CD4-positive, alpha-beta T cell (primary cell): Measurements from ENCODE around the gene XPR1. TPM values are rescaled to one million over a fixed set of nuclear protein-coding genes. Genes with fewer than 3 reads are reported as not detected.

ENCODE experiments used
- ATAC-seq: fragments of 200-7000 bp; cut with Tn5 transposase; one replicate; pipeline ENCODE4 v1.10.0; 2022; ENCODE audit warnings: mild to moderate bottlenecking; ENCODE audit not compliant: poor library complexity
- CTCF ChIA-PET: fragments of 350-600 bp; sonication (Branson Sonifier 250); formaldehyde crosslinking; loops from one replicate; lab custom pipeline; 2021; ENCODE audit warnings: antibody characterized with exemption, inconsistent platforms; lab: Charles Lee
- POLR2A ChIA-PET: fragments of 350-600 bp; sonication (Branson Sonifier 250); formaldehyde crosslinking; loops from one replicate; lab custom pipeline; 2021; ENCODE audit warnings: antibody characterized with exemption, inconsistent platforms; lab: Charles Lee
- DNase-seq, 14 experiments: peaks; one replicate each; pipeline ENCODE4 v3.0.0-alpha.2; 2013 to 2020; ENCODE audit warnings: mixed read lengths in 2 of 14
- H3K27ac ChIP-seq, 2 donors: one replicate each; pipeline versions ENCODE4 v1.5.1 to v1.7.0; 2013; ENCODE audit warnings: low read length in 2 of 2, low read depth in 1 of 2, mild to moderate bottlenecking in 1 of 2
- H3K27me3 ChIP-seq, 2 experiments: 1 replicate in 1 of 2; 2 replicates in 1 of 2; pipeline versions ENCODE4 v1.6.1 to v1.7.0; 2013; ENCODE audit warnings: low read length in 2 of 2, control low read depth in 1 of 2, mild to moderate bottlenecking in 1 of 2, moderate library complexity in 1 of 2; ENCODE audit not compliant: insufficient read depth in 2 of 2, control insufficient read depth in 1 of 2
- H3K36me3 ChIP-seq: one replicate; pipeline ENCODE4 v1.6.1; 2013; ENCODE audit warnings: low read length, control low read depth; ENCODE audit not compliant: insufficient read depth
- H3K4me1 ChIP-seq: one replicate; pipeline ENCODE4 v1.6.1; 2013; ENCODE audit warnings: low read length, control low read depth; ENCODE audit not compliant: insufficient read depth
- H3K4me3 ChIP-seq: one replicate; pipeline ENCODE4 v1.5.1; 2013; ENCODE audit warnings: mild to moderate bottlenecking, low read length, moderate library complexity
- H3K9me3 ChIP-seq, 2 experiments: 1 replicate in 1 of 2; 2 replicates in 1 of 2; pipeline versions ENCODE4 v1.6.1 to v1.7.0; 2013; ENCODE audit warnings: low read length in 2 of 2, mild to moderate bottlenecking in 2 of 2, control low read depth in 1 of 2, moderate library complexity in 1 of 2; ENCODE audit not compliant: control insufficient read depth in 1 of 2, insufficient read depth in 1 of 2
- H3K27ac Mint-ChIP-seq: one replicate; pipeline ENCODE4 v1.8.0; 2020; ENCODE audit warnings: mixed read lengths
- H3K27me3 Mint-ChIP-seq: one replicate; pipeline ENCODE4 v1.8.0; 2021; ENCODE audit warnings: mixed read lengths
- H3K36me3 Mint-ChIP-seq: one replicate; pipeline ENCODE4 v1.8.0; 2021; ENCODE audit warnings: low read depth, mixed read lengths
- H3K4me1 Mint-ChIP-seq: one replicate; pipeline ENCODE4 v1.8.0; 2021; ENCODE audit warnings: low read depth, mixed read lengths
- H3K4me3 Mint-ChIP-seq: one replicate; pipeline ENCODE4 v1.8.0; 2020; ENCODE audit warnings: mild to moderate bottlenecking, mixed read lengths
- H3K9me3 Mint-ChIP-seq: one replicate; pipeline ENCODE4 v1.8.0; 2020; ENCODE audit warnings: mixed read lengths
- intact Hi-C, 2 experiments: fragments of 100-400 bp; cut with DNase I in 1 of 2; cut with micrococcal nuclease in 1 of 2; formaldehyde crosslinking; loops; one replicate each; pipeline versions ENCODE4 v1.15.1 to v1.9.0; 2023 to 2025; cut with DNase I, micrococcal nuclease
- total RNA-seq, 174 experiments: library from RNA in 2 of 174; stranded (reverse) in 2 of 174; gene quantifications; one replicate each; pipeline ENCODE4 v1.2.3 and lab custom pipeline; 2021 to 2026
- TF ChIP-seq, protein P1 (sequence below): fragments of 200-600 bp; IDR thresholded peaks from one replicate; pipeline ENCODE4 v1.8.0; 2022; ENCODE audit warnings: antibody characterized with exemption, mild to moderate bottlenecking

XPR1 gene
- total RNA-seq, 2 experiments from 2014 or later = 13.7 TPM

GRCh38 chr1:180777072-180777689, 145.4 kb downstream of the XPR1 start:
- TF ChIP-seq, protein P1, sequence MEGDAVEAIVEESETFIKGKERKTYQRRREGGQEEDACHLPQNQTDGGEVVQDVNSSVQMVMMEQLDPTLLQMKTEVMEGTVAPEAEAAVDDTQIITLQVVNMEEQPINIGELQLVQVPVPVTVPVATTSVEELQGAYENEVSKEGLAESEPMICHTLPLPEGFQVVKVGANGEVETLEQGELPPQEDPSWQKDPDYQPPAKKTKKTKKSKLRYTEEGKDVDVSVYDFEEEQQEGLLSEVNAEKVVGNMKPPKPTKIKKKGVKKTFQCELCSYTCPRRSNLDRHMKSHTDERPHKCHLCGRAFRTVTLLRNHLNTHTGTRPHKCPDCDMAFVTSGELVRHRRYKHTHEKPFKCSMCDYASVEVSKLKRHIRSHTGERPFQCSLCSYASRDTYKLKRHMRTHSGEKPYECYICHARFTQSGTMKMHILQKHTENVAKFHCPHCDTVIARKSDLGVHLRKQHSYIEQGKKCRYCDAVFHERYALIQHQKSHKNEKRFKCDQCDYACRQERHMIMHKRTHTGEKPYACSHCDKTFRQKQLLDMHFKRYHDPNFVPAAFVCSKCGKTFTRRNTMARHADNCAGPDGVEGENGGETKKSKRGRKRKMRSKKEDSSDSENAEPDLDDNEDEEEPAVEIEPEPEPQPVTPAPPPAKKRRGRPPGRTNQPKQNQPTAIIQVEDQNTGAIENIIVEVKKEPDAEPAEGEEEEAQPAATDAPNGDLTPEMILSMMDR = no peak
- Mint-ChIP-seq H3K4me1 (peaks cover 12% of the 10 kb centered on the region), H3K9me3 (no peaks in the 10 kb centered on the region), H3K4me3 (no peak overlapping the region), H3K27me3 (no peaks in the 10 kb centered on the region), H3K36me3 (no peaks in the 10 kb centered on the region), H3K27ac (no peak overlapping the region)
- POLR2A ChIA-PET = no interaction called here
- H3K9me3 ChIP-seq = no peaks in the 10 kb centered on the region
- DNase-seq (no peak), ATAC-seq (no peak)
- no peak overlapping the region for H3K4me3 ChIP-seq
- H3K4me1 ChIP-seq = no peaks in the 10 kb centered on the region
- no peaks in the 10 kb centered on the region for H3K27me3 ChIP-seq
- no peaks in the 10 kb centered on the region for H3K36me3 ChIP-seq
- intact Hi-C loops = no loop called here
- CTCF ChIA-PET = interaction anchor here (1.3 kb wide), 1 partner anchor 49 kb away, joined by 3 read pairs; no protein-coding TSS in a partner anchor
- no peak overlapping the region for H3K27ac ChIP-seq

DNA sequence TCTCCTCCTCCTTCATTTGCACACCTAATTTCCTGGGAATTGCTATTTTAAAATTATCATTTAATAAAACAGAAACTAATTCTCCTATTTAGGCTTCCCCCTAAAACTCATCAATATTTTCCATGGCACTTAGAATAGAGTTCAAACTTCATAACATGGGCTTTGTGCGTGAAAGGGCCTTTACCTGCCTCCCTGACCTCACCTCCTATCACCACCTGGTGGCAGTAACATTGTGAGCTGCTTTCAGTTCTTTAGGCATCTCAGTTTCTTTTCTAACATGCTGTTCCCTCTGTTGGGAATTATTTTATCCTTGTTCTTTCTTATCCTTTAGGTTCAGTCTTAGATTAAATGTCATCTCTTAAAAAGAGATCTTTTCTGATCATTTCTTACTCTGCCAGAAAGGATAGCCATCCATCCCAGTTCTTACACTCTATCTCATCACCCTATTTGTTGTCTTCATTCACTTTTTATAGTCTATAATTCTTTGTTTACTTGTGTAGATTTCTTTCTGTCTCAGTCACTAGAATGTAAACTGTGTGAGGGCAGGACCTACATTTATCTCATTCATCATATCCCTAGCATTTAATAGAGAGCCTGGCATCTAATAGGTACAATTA, 147.1 kb downstream of the XPR1 start:
- Histone ChIP-seq H3K4me1 (no peaks in the 10 kb centered on the region), H3K36me3 (no peaks in the 10 kb centered on the region), H3K4me3 (no peak overlapping the region), H3K27ac (no peak overlapping the region), H3K9me3 (no peaks in the 10 kb centered on the region), H3K27me3 (no peaks in the 10 kb centered on the region)
- POLR2A ChIA-PET = no interaction called here
- Mint-ChIP-seq H3K4me1 (peaks cover 12% of the 10 kb centered on the region), H3K27me3 (no peaks in the 10 kb centered on the region), H3K36me3 (no peaks in the 10 kb centered on the region), H3K27ac (no peak overlapping the region), H3K4me3 (no peak overlapping the region), H3K9me3 (no peaks in the 10 kb centered on the region)
- intact Hi-C loops = no loop called here
- TF ChIP-seq, protein P1 = peak; percentile 10
- ATAC-seq (no peak), DNase-seq (peak in 3 of 14 experiments; percentile 3 to 13 (median 11))
- CTCF ChIA-PET = no interaction called here

- ATAC-seq (no peak), DNase-seq (no peak)
- peaks cover 12% of the 10 kb centered on the region for H3K4me1 Mint-ChIP-seq
- CTCF ChIA-PET = no interaction called here
- no peaks in the 10 kb centered on the region for H3K9me3 Mint-ChIP-seq
- no peak overlapping the region for H3K27ac Mint-ChIP-seq
- intact Hi-C loops = no loop called here
- H3K27ac ChIP-seq = no peak overlapping the region
- no peaks in the 10 kb centered on the region for H3K27me3 Mint-ChIP-seq
- H3K9me3 ChIP-seq = no peaks in the 10 kb centered on the region
- no peak overlapping the region for H3K4me3 ChIP-seq
- H3K36me3 ChIP-seq = no peaks in the 10 kb centered on the region
- TF ChIP-seq, protein P1 = no peak
- H3K4me1 ChIP-seq = no peaks in the 10 kb centered on the region
- H3K4me3 Mint-ChIP-seq = no peak overlapping the region
- H3K36me3 Mint-ChIP-seq = no peaks in the 10 kb centered on the region
- H3K27me3 ChIP-seq = no peaks in the 10 kb centered on the region
- POLR2A ChIA-PET = no interaction called here
Observed at GRCh38 chr1:180779584-180779983, 147.8 kb downstream of the XPR1 start.
